GM23248 (cell line): Measurements from ENCODE around the gene IRF2BP2. TPM values are rescaled to one million over a fixed set of nuclear protein-coding genes. Genes with fewer than 3 reads are reported as not detected.

ENCODE experiments used
- DNase-seq: peaks from one replicate; pipeline ENCODE4 v3.0.0-alpha.2; 2015
- H2AFZ ChIP-seq: fragments of 200-600 bp; sonication (generic); 2 replicates; pipeline ENCODE4 v1.6.1; 2016; ENCODE audit warnings: antibody characterized with exemption
- H3F3A ChIP-seq: fragments of 200-600 bp; sonication (generic); 2 replicates; pipeline ENCODE4 v1.6.1; 2016; ENCODE audit warnings: mild to moderate bottlenecking, antibody characterized with exemption, mixed run types; ENCODE audit not compliant: insufficient read depth
- H3K27ac ChIP-seq: fragments of 200-600 bp; sonication (generic); 2 replicates; pipeline ENCODE4 v1.5.1; 2016; ENCODE audit warnings: mild to moderate bottlenecking
- H3K27me3 ChIP-seq: fragments of 200-600 bp; sonication (generic); replicated peaks from 2 replicates; pipeline ENCODE4 v1.6.1; 2016; ENCODE audit warnings: mild to moderate bottlenecking; ENCODE audit not compliant: insufficient read depth
- H3K36me3 ChIP-seq: fragments of 200-600 bp; sonication (generic); 2 replicates; pipeline ENCODE4 v1.6.1; 2016; ENCODE audit warnings: low read depth, mild to moderate bottlenecking
- H3K4me1 ChIP-seq: fragments of 200-600 bp; sonication (generic); 2 replicates; pipeline ENCODE4 v1.6.1; 2016; ENCODE audit warnings: mild to moderate bottlenecking; ENCODE audit not compliant: insufficient read depth
- H3K4me2 ChIP-seq: fragments of 200-600 bp; sonication (generic); one replicate; pipeline ENCODE4 v1.6.1; 2016; ENCODE audit warnings: mild to moderate bottlenecking; ENCODE audit not compliant: unreplicated experiment
- H3K4me3 ChIP-seq: fragments of 200-600 bp; sonication (generic); 2 replicates; pipeline ENCODE4 v1.5.1; 2016; ENCODE audit warnings: mild to moderate bottlenecking
- H3K79me2 ChIP-seq: fragments of 200-600 bp; sonication (generic); 2 replicates; pipeline ENCODE4 v1.6.1; 2016; ENCODE audit warnings: mild to moderate bottlenecking; ENCODE audit not compliant: insufficient read depth
- H3K9ac ChIP-seq: fragments of 200-600 bp; sonication (generic); 2 replicates; pipeline ENCODE4 v1.6.1; 2016; ENCODE audit warnings: mild to moderate bottlenecking
- H3K9me2 ChIP-seq: fragments of 200-600 bp; sonication (generic); 2 replicates; pipeline ENCODE4 v1.6.1; 2016; ENCODE audit warnings: mixed run types, mild to moderate bottlenecking, moderate library complexity; ENCODE audit not compliant: insufficient read depth
- H3K9me3 ChIP-seq: fragments of 200-600 bp; sonication (generic); one replicate; pipeline ENCODE4 v1.6.1; 2017; ENCODE audit warnings: low read depth
- H4K20me1 ChIP-seq: fragments of 200-600 bp; sonication (generic); 2 replicates; pipeline ENCODE4 v1.6.0; 2016; ENCODE audit not compliant: insufficient read depth
- EZH2 ChIP-seq: fragments of 200-600 bp; sonication (generic); IDR thresholded peaks from 2 replicates; pipeline ENCODE4 v1.6.1; 2018; ENCODE audit warnings: antibody characterized with exemption, mild to moderate bottlenecking; ENCODE audit not compliant: insufficient read depth, poor library complexity, severe bottlenecking
- EZH2phosphoT487 ChIP-seq: fragments of 200-600 bp; sonication (generic); IDR thresholded peaks from 2 replicates; pipeline ENCODE4 v1.6.1; 2018; ENCODE audit warnings: antibody characterized with exemption, moderate library complexity, mild to moderate bottlenecking, low read depth; ENCODE audit not compliant: insufficient read depth
- WGBS, 2 experiments: methylation state at CpG; one replicate each; pipeline ENCODE4 v1.1.6; 2015 to 2017; ENCODE audit warnings: low lambda C conversion rate in 2 of 2, low coverage in 1 of 2; ENCODE audit errors: missing lambda C conversion rate in 2 of 2; 5-methylcytosine and 5-hydroxymethylcytosine counted together
- in situ Hi-C: fragments of 300-500 bp; cut with MboI; formaldehyde crosslinking; loops from 2 replicates; pipeline ENCODE4 v1.15.0; 2020
- polyA plus RNA-seq: library from polyadenylated mRNA; unstranded; fragments of >200 nt; fragmentation: Nextera tagmentation; extraction: Ambion mirVana; gene quantifications from 2 replicates; pipeline ENCODE4 v1.2.1, GENCODE V29; 2016
- total RNA-seq: library from RNA; depleted of rRNA; stranded (reverse); fragments of >200 nt; shearing (Covaris generic); gene quantifications from 2 replicates; pipeline ENCODE4 v1.2.3, GENCODE V29; 2014

The IRF2BP2 gene
- total and polyA plus RNA-seq, 2 experiments from 2014 or later: 12.9 to 60.7 TPM

GRCh38 chr1:234605399-234605982 is 4.5 kb downstream of the IRF2BP2 start:
- Histone ChIP-seq H3K36me3 (peaks cover 40% of the 10 kb centered on the region), H3K4me3 (peak overlapping the region; percentile 94), H3K9ac (peak overlapping the region; percentile 95), H4K20me1 (peaks cover 9% of the 10 kb centered on the region; the same call in 1 of the 2 replicates), H3K4me2 (peak overlapping the region; percentile 87), H3K27ac (peak overlapping the region; percentile 93), H3K4me1 (peaks cover 38% of the 10 kb centered on the region), H3K79me2 (peaks cover 84% of the 10 kb centered on the region), H3K9me3 (no peaks in the 10 kb centered on the region), H3F3A (peaks cover 72% of the 10 kb centered on the region), H2AFZ (no peak overlapping the region), H3K27me3 (no peaks in the 10 kb centered on the region), H3K9me2 (no peaks in the 10 kb centered on the region)
- TF ChIP-seq EZH2phosphoT487: 0 out of 2 replicates have a peak, but pooled peaks have one; percentile 17
- no peak for TF ChIP-seq EZH2
- in situ Hi-C loops: no loop called here
- 1 to 2% methylated on average over 3 of the region's 3 CpGs for whole genome bisulfite sequencing, 2 experiments
- DNase-seq: no peak

- H3K36me3 ChIP-seq: peaks cover 40% of the 10 kb centered on the region
- 0 to 2% methylated on average over 6 of the region's 6 CpGs for WGBS, 2 experiments
- in situ Hi-C loops: no loop called here
Measured at GRCh38 chr1:234604495-234605398, 5.2 kb downstream of the IRF2BP2 start.

DNA sequence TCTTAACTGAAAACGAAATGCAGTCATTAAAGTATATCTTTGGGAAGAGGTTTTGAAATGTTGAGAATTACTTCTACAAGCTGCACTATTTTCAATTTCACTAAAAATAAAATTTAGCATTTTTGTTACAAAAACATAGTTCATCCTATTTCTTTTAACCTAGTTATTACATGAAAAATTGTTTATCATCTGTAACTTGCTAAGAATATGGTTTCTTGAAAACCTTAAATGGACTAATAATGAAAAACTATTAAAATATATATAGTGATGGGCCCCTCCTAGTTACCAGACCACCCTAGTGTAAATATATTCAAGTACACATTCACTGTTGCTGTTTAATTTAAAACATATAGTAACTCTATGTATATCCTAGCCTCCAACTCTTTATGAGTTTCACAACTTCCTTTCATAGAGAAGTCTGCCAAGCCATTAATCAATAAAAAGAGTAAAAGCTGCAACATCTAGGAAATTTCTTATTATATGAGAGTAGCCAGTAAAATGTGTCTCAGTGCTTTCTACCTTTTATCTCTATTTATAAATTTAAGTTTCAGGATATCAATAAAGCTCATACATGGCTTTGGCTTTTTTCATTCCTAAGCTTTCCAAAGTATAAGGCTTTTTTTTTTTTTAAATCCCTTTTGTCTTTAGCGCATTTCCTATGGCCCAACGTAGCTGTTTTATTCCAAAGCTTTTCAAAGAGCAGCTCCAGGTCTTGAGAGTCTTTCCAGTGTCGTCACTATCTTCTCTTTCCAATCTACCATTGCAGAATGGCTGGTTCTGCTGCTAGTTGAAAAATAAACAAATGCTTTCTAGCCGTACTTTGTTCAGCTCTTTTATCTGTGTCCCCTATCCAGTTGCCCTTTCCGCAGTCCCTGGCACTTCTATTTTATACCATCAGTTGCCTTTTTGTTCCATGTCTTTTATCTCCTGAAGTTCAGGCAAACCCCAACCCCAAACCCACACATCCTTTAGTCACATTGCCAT is 6.5 kb downstream of the IRF2BP2 start:
- H2AFZ ChIP-seq: no peak overlapping the region
- H3K4me3 ChIP-seq: peak overlapping the region; percentile 94
- peak overlapping the region; percentile 87 for H3K4me2 ChIP-seq
- in situ Hi-C loops: no loop called here
- H3K27ac ChIP-seq: peak overlapping the region; percentile 93
- TF ChIP-seq EZH2 (no peak), EZH2phosphoT487 (no peak)
- H3K36me3 ChIP-seq: peaks cover 38% of the 10 kb centered on the region
- DNase-seq: peak; percentile 66
- H3K4me1 ChIP-seq: peaks cover 52% of the 10 kb centered on the region
- peak overlapping the region; percentile 95 for H3K9ac ChIP-seq
- no peaks in the 10 kb centered on the region for H3K27me3 ChIP-seq
- peaks cover 85% of the 10 kb centered on the region for H3F3A ChIP-seq
- WGBS, 2 experiments: 3 to 4% methylated on average over 6 of the region's 6 CpGs
- peaks cover 77% of the 10 kb centered on the region for H3K79me2 ChIP-seq
- no peaks in the 10 kb centered on the region for H3K9me3 ChIP-seq
- H4K20me1 ChIP-seq: peaks cover 9% of the 10 kb centered on the region; the same call in 1 of the 2 replicates
- H3K9me2 ChIP-seq: no peaks in the 10 kb centered on the region

More at GRCh38 chr1:234604495-234605398, 5.2 kb downstream of the IRF2BP2 start:
- peak overlapping the region; percentile 87 for H3K4me2 ChIP-seq
- TF ChIP-seq EZH2phosphoT487: no peak
- TF ChIP-seq EZH2: no peak
- peak; percentile 78 for DNase-seq
- H4K20me1 ChIP-seq: peaks cover 9% of the 10 kb centered on the region; the same call in 1 of the 2 replicates
- H3K79me2 ChIP-seq: peaks cover 84% of the 10 kb centered on the region
- no peak overlapping the region for H2AFZ ChIP-seq
- H3F3A ChIP-seq: peaks cover 74% of the 10 kb centered on the region
- H3K9me2 ChIP-seq: no peaks in the 10 kb centered on the region
- H3K4me1 ChIP-seq: peaks cover 40% of the 10 kb centered on the region
- H3K27ac ChIP-seq: peak overlapping the region; percentile 93
- H3K9me3 ChIP-seq: no peaks in the 10 kb centered on the region
- no peaks in the 10 kb centered on the region for H3K27me3 ChIP-seq
- peak overlapping the region; percentile 94 for H3K4me3 ChIP-seq
- H3K9ac ChIP-seq: peak overlapping the region; percentile 95
